Stimulated activated CD4-positive, alpha-beta T cell treated with anti-CD3 and anti-CD28 coated beads, Interleukin-12 subunit alpha, Interleukin-12 subunit beta, amount 100 ng/mL, for 48 hours (primary cell): ENCODE measurements around the gene RPN2.
A peak's percentile ranks its signal among the peaks of the same experiment; 100 is the strongest.
"Not testable (repeated sequence)": the region's sequence is repeated elsewhere in the genome, so short reads cannot be mapped to it uniquely, and the experiment has no call there.

ENCODE experiments used
- DNase-seq, 3 donors: peaks; one replicate each; pipeline ENCODE4 v3.0.0-alpha.2; 2020; ENCODE audit warnings: low read depth in 2 of 3, low spot score in 1 of 3

Gene RPN2

DNA sequence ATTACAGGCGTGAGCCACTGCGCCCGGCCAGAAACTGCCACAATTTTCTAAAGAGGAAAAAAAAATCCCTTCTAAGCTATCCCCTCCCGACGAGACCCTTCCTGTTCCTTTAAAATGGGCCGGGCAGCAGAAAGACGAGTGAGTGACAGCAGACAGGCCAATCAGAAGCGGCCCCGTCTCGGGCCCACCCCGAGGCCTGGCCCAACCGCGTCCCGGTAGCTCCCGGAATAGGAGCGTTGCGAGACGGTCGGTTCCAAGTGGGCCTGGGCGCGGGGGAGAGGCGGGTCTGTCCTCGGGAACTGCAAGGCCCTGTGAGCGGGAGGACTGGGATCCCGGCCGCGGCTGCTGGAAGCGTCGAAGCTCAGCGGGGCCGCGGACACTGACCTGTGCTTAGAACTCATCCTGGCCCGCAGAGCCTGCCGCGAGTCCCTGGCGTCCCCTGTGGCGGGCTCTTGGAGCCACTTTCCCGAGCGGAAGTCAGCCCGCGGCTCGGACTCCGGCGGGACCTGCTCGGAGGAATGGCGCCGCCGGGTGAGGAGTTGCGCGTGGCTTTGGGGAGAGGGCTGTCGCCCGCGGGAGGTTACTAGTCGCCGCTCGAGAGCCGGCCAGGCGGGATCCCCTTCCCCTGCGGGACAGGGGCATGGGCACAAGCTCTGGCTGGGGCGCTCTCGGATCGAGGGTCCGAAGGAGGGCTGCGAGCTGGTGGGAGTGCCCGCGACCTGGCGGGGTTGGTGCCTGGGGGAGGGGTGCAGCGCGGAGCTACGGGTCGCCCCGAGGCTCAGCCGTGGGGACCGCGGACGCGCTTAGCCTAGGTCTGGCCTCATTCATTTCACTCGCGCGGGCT lies at the start of gene RPN2, which contains the start of gene MROH8:
RPN2 (plus strand) TSS at position 492 of the 844 bp plus-strand sequence; CDS start at position 519, 27 bp downstream.
MROH8 (minus strand) TSS at position 710 of the 844 bp plus-strand sequence.
- DNase-seq = peak; percentile 92 to 95 (median 93)

DNA sequence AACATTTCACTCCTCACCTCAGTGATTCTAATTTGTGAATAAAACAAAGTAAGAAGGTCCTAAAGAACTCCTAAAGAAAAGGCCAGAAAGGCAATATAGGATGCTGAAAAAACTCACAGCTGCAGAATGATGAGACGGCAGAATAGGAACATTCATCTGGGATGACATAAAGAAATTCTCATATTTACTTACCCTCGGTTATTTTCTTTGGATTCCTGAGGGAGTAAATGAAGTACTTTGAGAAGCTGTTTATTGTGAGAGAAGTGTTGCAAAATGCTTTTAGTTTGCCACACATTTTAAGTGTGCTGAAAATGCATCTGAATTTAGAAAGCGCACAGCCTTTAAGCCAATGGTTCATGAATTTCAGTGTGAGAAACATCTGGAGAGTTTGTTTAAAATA lies 47.6 kb upstream of the RPN2 start:
- no peak for DNase-seq

DNA sequence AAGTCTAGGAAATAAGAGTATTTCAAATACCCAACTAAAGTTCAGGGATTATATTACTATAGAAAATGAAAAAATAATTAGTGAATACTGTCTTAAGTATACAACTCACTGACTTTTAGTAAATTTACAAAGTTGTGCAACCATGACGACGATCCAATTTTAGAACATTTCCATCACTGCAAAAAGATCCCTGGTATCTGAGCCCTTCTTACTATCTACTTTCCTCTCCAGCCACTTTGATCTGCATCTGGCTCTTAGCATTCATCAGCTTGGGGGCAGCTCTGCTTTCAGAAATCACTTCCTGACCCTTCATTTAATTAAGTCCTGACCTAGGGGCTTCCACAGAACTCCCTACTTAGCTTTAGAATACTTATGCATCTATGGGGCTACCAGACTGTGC lies 45.2 kb upstream of the RPN2 start:
- no peak for DNase-seq

DNA sequence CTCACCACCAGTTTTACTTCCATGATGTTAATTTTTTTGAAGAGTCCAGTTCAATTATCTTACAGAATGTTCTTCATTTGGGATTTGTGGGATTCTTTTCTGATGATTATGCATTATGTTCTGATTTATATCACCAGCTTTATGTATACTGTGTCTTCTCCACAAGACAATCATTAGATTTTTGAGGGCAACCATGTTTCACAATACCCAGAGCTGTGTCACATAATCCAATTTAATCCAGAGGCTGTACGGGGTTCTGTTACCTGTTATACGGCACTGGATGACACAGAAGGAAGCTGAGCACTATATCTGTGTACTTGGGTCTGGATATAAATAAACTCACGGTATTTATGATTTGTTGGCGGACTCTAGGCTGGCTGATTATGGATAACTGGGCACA lies 41.6 kb upstream of the RPN2 start:
- DNase-seq = no peak

DNA sequence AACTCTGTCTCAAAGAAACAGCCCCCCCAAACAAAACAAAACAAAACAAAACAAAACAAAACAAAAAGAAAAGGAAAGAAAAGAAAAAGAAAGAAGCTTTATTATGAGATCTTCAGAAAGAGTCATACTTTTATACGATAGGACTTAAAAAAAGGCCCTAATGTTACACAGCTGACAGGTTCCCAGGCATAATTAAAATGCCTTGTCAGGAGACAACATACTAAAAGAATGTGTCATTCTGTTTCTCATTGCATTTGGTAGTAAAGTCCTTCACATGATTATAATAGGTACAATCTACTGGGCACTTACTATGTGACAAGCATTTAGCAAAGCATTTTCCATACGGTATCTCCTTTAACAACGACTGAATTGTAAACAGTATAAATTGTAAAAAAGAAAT lies 36.4 kb upstream of the RPN2 start:
- no peak for DNase-seq

DNA sequence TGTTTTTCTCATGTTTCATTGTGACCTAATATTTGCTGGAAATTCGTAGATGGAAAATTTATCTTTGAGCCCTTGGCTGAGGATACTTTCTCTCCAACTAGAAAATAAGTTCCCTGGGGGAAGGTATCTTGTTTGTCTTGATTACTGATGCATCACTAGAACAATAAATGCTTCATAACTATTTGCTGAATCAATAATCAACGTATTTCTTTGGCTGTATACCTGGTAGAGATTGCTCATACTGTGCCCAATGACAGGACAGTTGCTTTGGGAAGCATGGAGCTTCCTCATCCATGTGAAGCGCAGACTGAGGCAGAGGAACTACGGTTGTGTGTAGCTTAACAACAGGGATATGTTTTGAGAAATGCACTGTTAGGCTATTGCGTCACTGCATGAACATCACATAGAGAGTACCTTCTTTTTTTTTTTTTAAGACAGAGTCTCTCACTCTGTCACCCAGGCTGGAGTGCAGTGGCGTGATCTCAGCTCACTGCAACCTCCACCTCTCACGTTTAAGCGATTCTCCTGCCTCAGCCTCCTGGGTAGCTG lies 34.2 kb upstream of the RPN2 start:
- no peak for DNase-seq

DNA sequence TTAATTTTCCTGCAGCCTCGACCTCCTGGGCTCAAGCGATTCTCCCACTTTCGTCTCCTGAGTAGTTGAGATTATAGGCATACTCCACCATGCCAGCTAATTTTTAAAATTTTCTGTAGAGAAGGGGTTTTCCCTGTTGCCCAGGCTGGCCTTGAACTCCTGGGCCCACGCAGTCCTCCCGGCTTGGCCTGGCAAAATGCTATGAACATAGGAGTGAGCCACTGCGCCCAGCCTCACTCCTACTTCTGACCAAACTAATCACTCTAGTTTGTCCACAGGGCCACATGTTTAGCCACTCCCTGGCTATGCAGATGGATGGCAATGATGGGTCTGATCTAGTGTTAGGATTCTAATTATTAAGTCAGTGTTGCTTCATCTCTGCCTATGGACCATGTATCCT lies 31.9 kb upstream of the RPN2 start:
- no peak for DNase-seq

DNA sequence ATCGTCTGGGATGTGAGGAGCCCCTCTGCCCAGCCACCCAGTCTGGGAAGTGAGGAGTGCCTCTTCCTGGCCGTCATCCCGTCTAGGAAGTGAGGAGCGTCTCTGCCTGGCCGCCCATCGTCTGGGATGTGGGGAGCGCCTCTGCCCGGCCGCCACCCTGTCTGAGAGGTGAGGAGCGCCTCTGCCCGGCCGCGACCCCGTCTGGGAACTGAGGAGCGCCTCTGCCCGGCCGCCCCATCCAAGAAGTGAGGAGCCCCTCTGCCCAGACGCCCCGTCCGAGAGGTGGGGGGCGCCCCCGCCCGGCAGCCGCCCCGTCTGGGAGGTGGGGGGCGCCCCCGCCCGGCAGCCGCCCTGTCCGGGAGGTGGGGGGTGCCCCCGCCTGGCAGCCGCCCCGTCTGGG lies 28.3 kb upstream of the RPN2 start:
- DNase-seq = not testable (repeated sequence)

DNA sequence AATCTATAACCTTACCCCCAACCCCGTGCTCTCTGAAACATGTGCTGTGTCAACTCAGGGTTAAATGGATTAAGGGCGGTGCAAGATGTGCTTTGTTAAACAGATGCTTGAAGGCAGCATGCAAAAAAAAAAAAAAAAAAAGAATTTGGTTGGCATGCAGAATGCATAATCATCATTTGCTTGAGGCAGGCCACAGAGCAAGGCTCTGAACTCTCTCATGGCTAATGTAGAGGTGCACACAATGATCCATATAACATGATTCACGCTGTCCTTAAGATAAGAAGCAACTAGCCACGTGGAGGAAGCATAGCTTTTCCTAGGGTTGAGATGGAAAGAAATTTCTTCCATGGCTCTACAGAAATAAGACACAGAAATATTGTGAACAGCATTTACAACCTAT lies 27.6 kb upstream of the RPN2 start:
- no peak for DNase-seq

DNA sequence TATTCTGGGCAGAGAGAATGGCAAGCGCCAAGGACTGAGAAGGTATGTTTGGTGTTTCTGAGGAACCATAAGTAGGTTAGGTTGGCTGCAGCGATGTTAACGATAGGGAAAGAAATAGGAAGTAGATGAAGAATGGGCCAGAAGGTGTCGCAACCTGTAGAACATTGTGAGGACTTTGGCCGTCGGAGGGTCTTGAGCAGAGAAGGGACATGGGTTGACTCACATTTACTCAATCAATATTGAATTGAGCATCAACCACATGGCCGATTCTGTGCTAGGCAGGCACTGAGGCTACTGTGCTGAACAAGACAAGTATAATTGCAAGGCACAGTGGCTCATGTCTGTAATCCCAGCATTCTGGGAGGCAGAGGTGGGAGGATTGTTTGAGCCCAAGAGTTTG lies 26.8 kb upstream of the RPN2 start:
- DNase-seq = no peak

DNA sequence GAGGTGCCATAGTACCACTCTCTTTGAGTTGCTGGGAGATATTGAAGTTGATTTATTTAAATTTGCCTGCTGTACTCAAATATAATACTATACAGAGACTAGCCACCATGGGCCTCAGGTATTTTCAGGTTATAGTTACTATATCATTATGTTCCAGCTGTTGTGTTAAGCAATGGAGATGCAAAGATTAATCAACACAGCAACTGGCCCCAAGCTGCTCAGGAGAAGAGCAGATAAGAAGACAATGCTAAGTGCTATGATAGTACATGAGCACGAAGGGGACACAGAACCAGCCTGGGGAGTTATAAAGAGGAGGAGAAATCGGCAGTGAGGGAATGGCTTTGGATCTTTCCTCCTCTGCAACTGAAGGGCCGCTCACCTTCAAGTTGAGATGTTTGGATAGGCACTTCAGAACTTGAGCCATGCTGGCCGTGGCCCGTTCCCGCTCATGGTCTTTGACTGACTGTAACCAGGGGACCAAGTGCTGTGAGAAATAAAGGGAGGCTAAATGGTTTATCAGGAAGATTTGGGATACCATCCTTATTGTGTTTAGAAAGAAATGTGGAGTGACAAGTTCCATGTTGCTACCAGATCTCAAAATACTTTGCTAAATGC lies 24.3 kb upstream of the RPN2 start:
- DNase-seq = no peak

DNA sequence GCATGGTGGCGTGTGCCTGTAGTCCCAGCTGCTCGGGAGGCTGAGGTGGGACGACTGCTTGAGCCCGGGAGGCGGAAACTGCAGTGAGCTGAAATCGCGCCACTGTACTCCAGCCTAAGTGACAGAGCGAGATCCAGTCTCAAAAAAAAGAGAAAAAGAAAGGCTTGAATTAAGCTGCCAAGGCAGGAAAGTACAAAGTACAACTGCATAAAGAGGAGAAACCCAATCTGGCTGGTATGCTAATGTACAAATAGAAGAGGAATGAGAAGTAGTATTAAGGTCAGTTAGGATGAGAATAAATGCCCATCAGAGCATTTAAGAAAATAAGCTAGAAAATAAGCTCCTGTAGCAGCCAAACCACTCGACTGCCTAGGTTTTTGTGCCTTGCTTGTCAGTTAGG lies 23.1 kb upstream of the RPN2 start:
- no peak for DNase-seq

DNA sequence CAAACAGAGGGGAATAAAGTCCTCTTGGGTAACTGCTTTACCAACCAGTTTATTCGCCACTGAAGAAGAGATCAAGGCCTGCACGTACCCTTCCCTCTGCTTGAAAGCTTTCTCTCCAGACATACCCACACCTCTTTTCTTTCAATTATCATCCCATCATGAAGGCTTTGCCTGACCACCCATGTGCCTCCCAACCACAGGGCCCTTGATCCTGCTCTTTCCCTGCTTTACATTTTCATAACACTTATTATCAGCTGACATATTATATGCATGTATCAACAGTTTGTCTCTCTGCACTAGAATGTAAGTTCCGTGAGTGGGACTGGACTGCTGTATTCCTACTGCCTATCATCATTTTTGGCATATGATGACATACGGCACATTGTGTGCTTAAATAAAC lies 20.9 kb upstream of the RPN2 start:
- no peak for DNase-seq

DNA sequence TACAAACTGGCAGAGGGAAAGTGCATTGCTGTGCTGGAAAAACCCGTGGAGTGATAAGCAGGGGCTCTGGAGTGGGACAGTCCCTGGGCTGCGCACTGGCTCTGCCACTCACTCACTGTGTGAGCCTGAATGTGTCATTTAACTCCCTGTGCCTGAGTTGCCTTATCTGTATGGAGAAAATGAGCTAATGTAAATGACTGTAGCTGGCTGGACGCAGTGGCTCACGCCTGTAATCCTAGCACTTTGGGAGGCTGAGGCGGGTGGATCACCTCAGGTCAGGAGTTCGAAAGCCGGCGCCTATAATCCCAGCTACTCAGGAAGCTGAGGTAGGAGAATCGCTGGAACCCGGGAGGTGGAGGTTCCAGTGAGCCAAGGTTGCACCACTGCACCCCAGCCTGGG lies 18.4 kb upstream of the RPN2 start:
- DNase-seq = no peak

DNA sequence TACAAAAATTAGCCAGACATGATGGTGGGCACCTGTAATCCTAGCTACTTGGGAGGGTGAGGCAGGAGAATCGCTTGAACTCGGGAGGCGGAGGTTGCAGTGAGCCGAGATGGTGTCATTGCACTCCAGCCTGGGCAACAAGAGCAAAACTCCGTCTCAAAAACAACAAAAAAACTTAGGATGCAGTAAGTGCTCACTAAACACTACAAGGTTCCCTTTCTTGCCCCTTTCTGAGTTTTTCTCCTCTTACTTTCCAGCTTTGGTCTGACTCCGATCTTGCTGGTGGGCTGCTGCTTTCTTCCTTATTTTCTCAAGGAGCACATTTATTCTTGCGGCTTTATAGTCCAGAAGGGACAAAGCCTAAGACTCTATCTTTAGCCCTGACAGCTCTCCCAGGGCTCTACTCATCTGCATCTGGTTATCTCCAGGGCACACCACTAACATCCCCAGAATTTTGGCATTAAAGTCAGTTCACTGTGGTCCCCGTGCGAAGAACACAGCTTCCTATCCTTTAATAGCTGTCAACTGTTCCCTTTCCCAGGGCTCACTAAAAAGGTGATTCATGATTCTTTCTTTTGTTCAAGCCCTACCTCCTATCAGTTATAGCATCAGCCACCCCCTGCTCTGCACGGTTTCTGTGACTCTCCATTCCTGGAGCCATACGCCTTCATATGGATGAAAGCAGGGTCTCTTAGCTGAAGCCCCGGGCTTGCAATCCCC lies 17.1 kb upstream of the RPN2 start:
- no peak for DNase-seq

DNA sequence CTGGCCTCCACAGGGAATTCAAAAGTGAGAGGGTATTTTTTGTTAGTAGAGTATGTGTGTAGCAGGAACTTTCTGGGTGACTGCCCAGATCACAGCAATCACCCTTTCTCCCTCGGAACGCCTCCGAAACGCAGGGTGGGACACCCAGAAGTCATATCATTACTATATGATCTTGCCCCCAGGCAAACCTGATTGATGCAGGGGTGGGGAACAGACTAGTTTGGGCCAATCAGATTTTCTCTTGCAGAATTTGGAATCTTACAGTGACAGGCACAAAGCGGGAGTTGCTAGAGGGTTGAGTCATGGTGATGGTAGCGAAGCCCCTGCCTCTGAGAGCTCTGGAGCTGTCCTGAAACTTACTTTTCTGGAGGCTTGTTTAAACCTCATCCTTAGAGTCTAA lies 16.5 kb upstream of the RPN2 start:
- DNase-seq = no peak

DNA sequence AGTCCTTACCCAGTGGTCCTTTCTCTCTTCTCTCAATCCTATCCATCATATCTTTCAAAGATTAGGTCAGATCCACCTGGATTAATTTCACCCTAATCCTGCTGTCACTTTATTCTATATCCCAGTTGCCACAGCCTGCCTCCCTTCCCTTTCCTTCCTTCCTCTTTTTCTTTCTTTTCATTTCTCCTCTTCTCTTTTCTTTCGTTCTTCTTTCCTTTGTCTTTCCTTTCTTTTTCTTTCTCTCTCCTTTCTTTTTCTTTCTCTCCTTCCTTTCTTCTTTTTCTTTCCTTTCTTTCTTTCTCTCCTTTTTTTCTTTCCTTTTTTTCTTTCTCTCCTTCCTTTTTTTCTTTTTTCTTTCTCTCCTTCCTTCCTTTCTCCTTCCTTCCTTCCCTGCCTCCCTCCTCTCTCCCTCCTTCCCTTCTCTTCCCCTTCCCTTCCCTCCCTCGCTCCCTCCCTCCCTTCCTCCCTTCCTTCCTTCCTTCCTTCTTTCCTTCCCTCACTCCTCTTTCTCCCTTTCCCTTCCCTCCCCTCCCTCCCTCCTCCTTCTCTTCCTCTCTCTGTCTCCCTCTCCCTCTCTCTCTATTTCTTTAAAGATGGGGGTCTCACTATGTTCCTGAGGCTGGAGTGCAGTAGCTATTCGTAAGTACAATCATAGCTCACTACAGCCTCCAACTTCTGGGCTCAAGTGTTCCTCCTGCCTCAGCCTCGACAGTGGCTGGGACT lies 15.1 kb upstream of the RPN2 start:
- DNase-seq = no peak

DNA sequence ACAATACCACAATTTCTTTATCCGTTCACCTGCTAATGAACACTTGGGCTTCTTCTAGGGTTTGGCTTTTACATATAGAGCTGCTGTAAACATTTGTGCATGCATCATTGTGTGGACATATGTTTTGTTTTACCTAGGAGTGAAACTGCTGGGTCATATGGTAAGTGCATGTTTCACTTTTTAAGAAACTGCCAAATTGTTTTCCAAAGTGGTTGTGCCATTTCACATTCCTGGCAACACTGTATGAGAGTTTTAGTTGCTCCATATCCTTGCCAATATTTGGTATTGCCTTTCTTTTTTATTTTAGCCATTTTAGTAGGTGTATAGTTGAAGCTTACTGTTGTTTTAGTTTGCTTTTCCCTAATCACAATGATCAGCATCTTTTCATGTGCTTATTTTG lies 14.1 kb upstream of the RPN2 start:
- no peak for DNase-seq

DNA sequence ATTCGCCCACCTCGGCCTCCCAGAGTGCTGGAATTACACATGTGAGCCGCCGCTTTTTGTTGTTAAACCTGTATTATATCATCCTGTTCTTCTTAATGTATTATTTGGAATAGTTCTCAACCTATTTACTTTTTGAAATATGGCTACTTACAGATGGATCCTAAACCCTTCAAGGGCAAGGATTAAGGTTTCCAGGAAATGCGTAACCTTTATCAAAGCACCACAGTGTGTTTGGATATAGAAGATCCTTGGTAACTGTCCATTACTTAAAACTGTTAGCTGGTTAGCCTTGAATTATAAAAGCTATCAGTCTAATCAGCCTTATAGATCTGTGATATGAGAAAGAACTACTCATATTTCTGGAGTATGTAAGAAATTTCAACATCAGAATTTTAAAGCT lies 12.3 kb upstream of the RPN2 start:
- no peak for DNase-seq

DNA sequence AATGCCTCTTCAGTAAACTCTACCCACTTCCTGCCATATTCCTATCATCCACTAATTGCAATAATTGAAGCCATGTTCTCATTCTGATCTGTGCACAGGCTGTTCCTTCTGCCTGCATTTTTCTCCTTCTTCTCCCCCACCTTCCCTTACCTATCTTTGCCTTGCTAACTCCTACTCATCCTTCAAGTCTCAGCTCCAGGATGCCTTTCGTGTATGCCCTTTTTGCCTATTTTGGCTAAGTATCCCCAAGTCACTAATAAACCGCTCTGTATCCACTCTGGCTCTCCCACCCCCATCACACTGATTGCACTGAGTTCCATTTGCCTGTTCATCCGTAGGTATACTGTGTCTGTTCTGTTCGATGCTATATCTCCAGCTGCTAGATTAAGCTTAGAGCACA lies 6.3 kb upstream of the RPN2 start:
- DNase-seq = no peak
